VCaP (cell line): Measurements from ENCODE around the gene SHISA6.
"Not testable (repeated sequence)": the region's sequence is repeated elsewhere in the genome, so short reads cannot be mapped to it uniquely, and the experiment has no call there.

Experiments used
- H3K27ac ChIP-seq: fragments of 450-650 bp; 2 replicates; pipeline ENCODE4 v1.5.1; 2017
- CTCF ChIP-seq: fragments of 450-650 bp; conservative IDR thresholded peaks from 2 replicates; pipeline ENCODE4 v1.5.1; 2017; ENCODE audit warnings: mild to moderate bottlenecking, moderate library complexity

The SHISA6 gene

GRCh38 chr17:11302401-11303186, 61.6 kb downstream of the SHISA6 start:
- no peak for TF ChIP-seq CTCF

GRCh38 chr17:11303773-11304394, 62.9 kb downstream of the SHISA6 start:
- H3K27ac ChIP-seq = no peak overlapping the region

More at GRCh38 chr17:11302401-11303186, 61.6 kb downstream of the SHISA6 start:
- H3K27ac ChIP-seq = no peak overlapping the region

GRCh38 chr17:11304568-11304967, 63.6 kb downstream of the SHISA6 start:
- no peak for TF ChIP-seq CTCF
- no peak overlapping the region for H3K27ac ChIP-seq

More at GRCh38 chr17:11303773-11304394, 62.9 kb downstream of the SHISA6 start:
- no peak for TF ChIP-seq CTCF

- TF ChIP-seq CTCF = no peak
- H3K27ac ChIP-seq = no peak overlapping the region
These were observed 64.5 kb downstream of the SHISA6 start for GRCh38 chr17:11305524-11305923.

- TF ChIP-seq CTCF = no peak
These were observed 67.5 kb downstream of the SHISA6 start for GRCh38 chr17:11308531-11308930.

GRCh38 chr17:11309033-11309432, 68.0 kb downstream of the SHISA6 start:
- TF ChIP-seq CTCF = no peak
- no peak overlapping the region for H3K27ac ChIP-seq

More at GRCh38 chr17:11308531-11308930, 67.5 kb downstream of the SHISA6 start:
- no peak overlapping the region for H3K27ac ChIP-seq

- TF ChIP-seq CTCF = no peak
- no peak overlapping the region for H3K27ac ChIP-seq
These were observed 68.8 kb downstream of the SHISA6 start for GRCh38 chr17:11309850-11310249.

- H3K27ac ChIP-seq = not testable (repeated sequence)
These were observed 75.4 kb downstream of the SHISA6 start for GRCh38 chr17:11316451-11316850.
